ENCODE measurements around the gene CACNA1S. TPM values are rescaled to one million over a fixed set of nuclear protein-coding genes. Genes with fewer than 3 reads are reported as not detected.

The CACNA1S gene
- total and polyA plus RNA-seq, 10 donors, result 0.04 to 0.17 (median 0.09) TPM; not detected in 7

DNA sequence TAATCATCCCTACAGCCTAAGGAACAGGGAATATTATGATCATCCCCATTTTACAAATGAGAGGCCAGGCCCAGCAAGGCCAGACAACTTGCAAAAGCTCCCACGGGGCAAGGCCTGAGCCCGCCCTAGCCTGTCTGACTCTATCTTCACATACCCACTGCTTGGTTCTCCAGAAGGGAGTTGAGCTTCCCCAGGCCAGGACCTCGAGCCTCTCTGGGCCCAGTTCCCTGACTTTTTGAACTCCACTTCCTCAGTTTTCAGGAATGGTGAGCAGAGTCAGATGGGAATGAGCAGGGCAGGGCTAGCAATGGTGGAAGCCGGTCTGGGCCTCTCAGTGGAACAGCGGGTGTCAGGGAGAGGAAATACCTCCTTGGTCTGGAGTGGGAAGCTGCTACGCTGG is 39.3 kb downstream of the CACNA1S start:
- no peak for DNase-seq
- no peaks in the 10 kb centered on the region for H3K9me3 ChIP-seq
- no peaks in the 10 kb centered on the region for H3K36me3 ChIP-seq
- no peak overlapping the region for H3K4me3 ChIP-seq
- TF ChIP-seq POLR2AphosphoS5 (IDR thresholded peaks at IDR 0.05) (peak in 1 of 3 donors; percentile 19), POLR2A (IDR thresholded peaks at IDR 0.05) (no peak), CTCF (IDR thresholded peaks at IDR 0.05 in 8 of 11, conservative IDR thresholded peaks at IDR 0.05 in 3 of 11) (no peak)
- WGBS, 5 donors, result 45 to 79% (median 69%) methylated on average over 4 to 6 of the region's 6 CpGs
- H3K27ac ChIP-seq, result no peak overlapping the region
- H3K4me1 ChIP-seq, result peaks cover 0 to 3% (median 0%) of the 10 kb centered on the region in 6 donors
- intact Hi-C loops (cut with DNase I; ENCODE audit: low total_unique reads), result no loop called here
- peaks cover 0 to 6% (median 0%) of the 10 kb centered on the region in 7 donors for H3K27me3 ChIP-seq (replicated peaks in 1 of 7)

DNA sequence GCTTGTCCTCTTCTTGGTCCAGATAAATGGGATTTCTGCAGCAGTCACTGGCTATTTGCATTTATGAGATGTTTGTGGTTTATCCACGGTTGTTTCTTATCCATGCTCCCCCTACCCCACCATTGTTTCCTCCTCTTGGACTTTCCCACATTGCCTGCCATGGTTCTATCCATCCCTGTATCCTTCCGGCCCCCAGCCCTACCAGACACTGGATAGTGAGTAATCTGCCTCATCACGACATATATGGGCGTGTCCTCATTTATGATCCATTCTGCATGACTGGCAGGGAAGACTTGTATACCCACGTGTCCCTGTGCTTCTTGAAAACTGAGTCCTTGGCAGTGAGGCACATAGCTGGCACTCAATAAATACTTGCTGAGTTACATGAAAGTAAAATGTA is 40.1 kb downstream of the CACNA1S start:
- intact Hi-C loops (cut with DNase I; ENCODE audit: low total_unique reads), result no loop called here
- WGBS, 5 donors, result 67 to 83% (median 77%) methylated on average over 5 of the region's 5 CpGs
- no peak for DNase-seq
- peaks cover 0 to 6% (median 0%) of the 10 kb centered on the region in 7 donors for H3K27me3 ChIP-seq (replicated peaks in 1 of 7)
- peaks cover 0 to 3% (median 0%) of the 10 kb centered on the region in 6 donors for H3K4me1 ChIP-seq
- H3K27ac ChIP-seq, result no peak overlapping the region
- no peaks in the 10 kb centered on the region for H3K9me3 ChIP-seq
- no peak overlapping the region for H3K4me3 ChIP-seq
- TF ChIP-seq CTCF (IDR thresholded peaks at IDR 0.05 in 8 of 11, conservative IDR thresholded peaks at IDR 0.05 in 3 of 11) (no peak), POLR2AphosphoS5 (IDR thresholded peaks at IDR 0.05) (no peak), POLR2A (IDR thresholded peaks at IDR 0.05) (no peak)
- no peaks in the 10 kb centered on the region for H3K36me3 ChIP-seq

GRCh38 chr1:201069636-201070035 is 42.6 kb downstream of the CACNA1S start:
- Histone ChIP-seq H3K4me1 (peaks cover 0 to 3% (median 0%) of the 10 kb centered on the region in 6 donors), H3K36me3 (no peaks in the 10 kb centered on the region), H3K4me3 (no peak overlapping the region), H3K9me3 (no peaks in the 10 kb centered on the region), H3K27ac (no peak overlapping the region), H3K27me3 (replicated peaks in 1 of 7) (peaks cover 0 to 6% (median 0%) of the 10 kb centered on the region in 7 donors)
- DNase-seq, result no peak
- 89 to 98% (median 92%) methylated on average over 3 of the region's 3 CpGs for WGBS, 5 donors
- intact Hi-C loops (cut with DNase I; ENCODE audit: low total_unique reads), result no loop called here
- TF ChIP-seq POLR2AphosphoS5 (IDR thresholded peaks at IDR 0.05) (no peak), POLR2A (IDR thresholded peaks at IDR 0.05) (no peak), CTCF (IDR thresholded peaks at IDR 0.05 in 8 of 11, conservative IDR thresholded peaks at IDR 0.05 in 3 of 11) (no peak)

- no peaks in the 10 kb centered on the region for H3K36me3 ChIP-seq
- H3K27me3 ChIP-seq (replicated peaks in 1 of 7), result peaks cover 0 to 8% (median 0%) of the 10 kb centered on the region in 7 donors
- TF ChIP-seq CTCF (IDR thresholded peaks at IDR 0.05 in 8 of 11, conservative IDR thresholded peaks at IDR 0.05 in 3 of 11), result no peak
- TF ChIP-seq POLR2AphosphoS5 (IDR thresholded peaks at IDR 0.05), result no peak
- TF ChIP-seq POLR2A (IDR thresholded peaks at IDR 0.05), result no peak
- WGBS, 5 donors, result 76 to 84% (median 77%) methylated on average over 4 of the region's 4 CpGs
- no peak overlapping the region for H3K4me3 ChIP-seq
- intact Hi-C loops (cut with DNase I; ENCODE audit: low total_unique reads), result no loop called here
- H3K4me1 ChIP-seq, result peaks cover 0 to 3% (median 0%) of the 10 kb centered on the region in 6 donors
- no peak overlapping the region for H3K27ac ChIP-seq
- no peaks in the 10 kb centered on the region for H3K9me3 ChIP-seq
- DNase-seq, result no peak
Measured at GRCh38 chr1:201068976-201069375, 43.2 kb downstream of the CACNA1S start.
